Neutrophil (primary cell): ENCODE results near the gene SMARCA4.

Experiments
- H3K27ac ChIP-seq: fragments of 200-600 bp; sonication (generic); 2 replicates; pipeline ENCODE4 v1.5.1; 2016; ENCODE audit warnings: mild to moderate bottlenecking, moderate library complexity
- H3K27me3 ChIP-seq: fragments of 200-600 bp; sonication (generic); 2 replicates; pipeline ENCODE4 v1.6.0; 2016; ENCODE audit warnings: mild to moderate bottlenecking
- H3K36me3 ChIP-seq: fragments of 200-600 bp; sonication (generic); 2 replicates; pipeline ENCODE4 v1.5.1; 2017
- H3K4me1 ChIP-seq, 2 experiments: fragments of 200-600 bp in 1 of 2; sonication (generic) in 1 of 2; 1 replicate in 1 of 2; 2 replicates in 1 of 2; pipeline versions ENCODE4 v1.5.1 to v1.6.1; 2013 to 2016; ENCODE audit warnings: low read depth in 1 of 2, low read length in 1 of 2, mild to moderate bottlenecking in 1 of 2, moderate library complexity in 1 of 2; ENCODE audit not compliant: control insufficient read depth in 1 of 2, insufficient read depth in 1 of 2
- H3K4me3 ChIP-seq, 2 experiments: fragments of 200-600 bp in 1 of 2; sonication (generic) in 1 of 2; 1 replicate in 1 of 2; 2 replicates in 1 of 2; pipeline ENCODE4 v1.5.1; 2013 to 2016; ENCODE audit warnings: low read depth in 1 of 2, low read length in 1 of 2, mild to moderate bottlenecking in 1 of 2, moderate library complexity in 1 of 2
- H3K9me3 ChIP-seq: fragments of 200-600 bp; sonication (generic); 2 replicates; pipeline ENCODE4 v1.5.1; 2016
- TF ChIP-seq, protein P1 (sequence below): fragments of 200-600 bp; sonication (generic); IDR thresholded peaks from 2 replicates; pipeline ENCODE4 v1.5.1; 2016; ENCODE audit warnings: antibody characterized with exemption

The SMARCA4 gene

DNA sequence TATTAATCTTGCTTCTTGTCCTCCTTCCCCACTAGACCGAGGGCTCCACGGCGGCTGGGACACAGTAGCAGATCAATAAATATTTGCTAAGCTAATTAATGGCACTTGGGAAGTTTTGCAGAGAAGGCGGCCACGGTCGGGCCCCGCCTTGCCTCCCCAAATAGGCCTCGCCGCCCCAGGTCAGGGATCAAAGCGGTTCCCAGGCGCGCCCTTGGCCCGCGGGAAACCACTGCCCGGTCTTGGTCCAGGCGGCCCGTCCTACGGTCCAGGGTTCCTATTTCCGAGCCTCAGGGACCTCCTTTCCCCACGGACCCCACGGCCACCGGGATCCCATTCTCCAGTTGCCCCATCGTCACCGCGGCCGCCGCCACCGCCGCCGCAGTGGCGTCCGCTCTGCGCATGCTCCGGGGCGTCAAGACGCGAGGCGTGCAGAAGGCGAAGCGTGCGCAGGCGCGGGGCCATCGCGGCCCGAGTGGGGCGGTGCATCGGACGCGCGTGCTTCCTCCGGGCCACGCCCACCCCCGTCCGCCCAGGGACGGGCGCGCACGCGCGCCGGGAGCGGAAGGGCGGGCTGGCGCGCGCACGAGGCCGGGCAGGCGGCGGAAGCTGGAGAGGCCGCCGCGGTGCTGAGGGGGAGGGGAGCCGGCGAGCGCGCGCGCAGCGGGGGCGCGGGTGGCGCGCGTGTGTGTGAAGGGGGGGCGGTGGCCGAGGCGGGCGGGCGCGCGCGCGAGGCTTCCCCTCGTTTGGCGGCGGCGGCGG lies at the start of gene SMARCA4:
SMARCA4 (plus strand) TSS at position 717 of the 759 bp plus-strand sequence. CDS start 23,122 bp downstream, outside the sequence.
- H3K4me3 ChIP-seq, result peak within 1 kb of the TSS; percentile 86 to 88
- H3K4me1 ChIP-seq, result peaks cover 16 to 19% of the 10 kb centered on the region in 2 experiments
- H3K27me3 ChIP-seq, result no peaks in the 10 kb centered on the region
- H3K27ac ChIP-seq, result peak within 1 kb of the TSS; percentile 92
- TF ChIP-seq, protein P1, sequence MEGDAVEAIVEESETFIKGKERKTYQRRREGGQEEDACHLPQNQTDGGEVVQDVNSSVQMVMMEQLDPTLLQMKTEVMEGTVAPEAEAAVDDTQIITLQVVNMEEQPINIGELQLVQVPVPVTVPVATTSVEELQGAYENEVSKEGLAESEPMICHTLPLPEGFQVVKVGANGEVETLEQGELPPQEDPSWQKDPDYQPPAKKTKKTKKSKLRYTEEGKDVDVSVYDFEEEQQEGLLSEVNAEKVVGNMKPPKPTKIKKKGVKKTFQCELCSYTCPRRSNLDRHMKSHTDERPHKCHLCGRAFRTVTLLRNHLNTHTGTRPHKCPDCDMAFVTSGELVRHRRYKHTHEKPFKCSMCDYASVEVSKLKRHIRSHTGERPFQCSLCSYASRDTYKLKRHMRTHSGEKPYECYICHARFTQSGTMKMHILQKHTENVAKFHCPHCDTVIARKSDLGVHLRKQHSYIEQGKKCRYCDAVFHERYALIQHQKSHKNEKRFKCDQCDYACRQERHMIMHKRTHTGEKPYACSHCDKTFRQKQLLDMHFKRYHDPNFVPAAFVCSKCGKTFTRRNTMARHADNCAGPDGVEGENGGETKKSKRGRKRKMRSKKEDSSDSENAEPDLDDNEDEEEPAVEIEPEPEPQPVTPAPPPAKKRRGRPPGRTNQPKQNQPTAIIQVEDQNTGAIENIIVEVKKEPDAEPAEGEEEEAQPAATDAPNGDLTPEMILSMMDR, result peak; percentile 37
- no peaks in the 10 kb centered on the region for H3K36me3 ChIP-seq
- no peaks in the 10 kb centered on the region for H3K9me3 ChIP-seq

DNA sequence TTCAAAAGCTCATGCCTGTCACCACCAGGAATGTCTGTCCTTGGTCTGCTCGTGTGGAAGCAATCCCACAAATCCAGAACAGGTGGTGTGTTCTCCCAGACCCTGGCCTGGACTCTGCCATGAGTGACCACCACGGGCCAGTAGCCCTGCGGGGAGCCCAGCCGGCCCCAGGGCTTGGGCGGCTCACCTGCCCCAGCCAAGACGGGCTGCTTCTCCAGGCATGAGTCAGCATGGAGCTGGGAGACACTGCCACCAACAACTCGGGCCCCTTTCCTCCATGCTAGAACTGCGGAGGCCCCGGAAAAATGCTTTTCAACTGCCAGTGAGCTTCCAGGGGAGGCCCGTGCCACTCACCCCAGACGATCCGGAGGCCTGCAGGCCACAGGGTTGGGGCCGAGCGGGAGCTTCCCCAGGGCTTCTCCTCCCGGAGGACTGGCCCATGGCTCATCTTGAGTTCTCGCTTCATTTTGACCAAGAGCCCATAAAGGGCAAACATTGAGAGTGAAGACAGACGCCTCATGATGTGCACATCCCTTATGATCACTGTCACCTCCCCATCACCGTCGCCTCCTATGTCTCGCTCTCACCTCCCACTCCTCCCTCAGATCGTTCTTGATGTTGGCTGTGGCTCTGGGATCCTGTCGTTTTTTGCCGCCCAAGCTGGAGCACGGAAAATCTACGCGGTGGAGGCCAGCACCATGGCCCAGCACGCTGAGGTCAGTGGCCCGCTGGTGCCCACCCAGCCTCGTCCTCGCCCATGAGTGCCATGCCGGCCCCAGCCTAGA lies 49.1 kb upstream of the SMARCA4 start:
- Histone ChIP-seq H3K27ac (no peak overlapping the region), H3K4me3 (no peak overlapping the region), H3K36me3 (peaks cover 54% of the 10 kb centered on the region), H3K9me3 (no peaks in the 10 kb centered on the region), H3K27me3 (no peaks in the 10 kb centered on the region), H3K4me1 (no peaks in the 10 kb centered on the region)
- TF ChIP-seq, protein P1, result no peak

DNA sequence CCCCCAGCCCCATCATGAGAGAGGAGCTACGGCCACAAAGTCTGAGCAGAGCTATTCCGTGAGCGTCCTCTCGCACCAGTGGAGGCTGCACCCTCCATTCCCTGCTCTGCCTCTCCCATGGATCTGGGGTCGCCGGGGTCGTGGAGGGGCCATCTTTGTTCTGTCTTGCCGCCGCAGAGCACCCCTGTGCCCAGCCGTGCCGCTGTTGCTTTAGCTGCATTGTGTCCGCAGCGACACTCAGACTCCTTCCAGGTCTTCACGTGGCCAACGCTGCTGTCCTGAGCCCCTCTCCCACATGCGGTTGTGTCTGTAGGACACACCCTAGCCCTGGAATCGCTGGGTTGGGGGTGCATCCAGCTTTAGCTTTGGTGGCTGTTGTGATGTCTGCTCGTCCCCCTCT lies 48.2 kb upstream of the SMARCA4 start:
- peaks cover 53% of the 10 kb centered on the region for H3K36me3 ChIP-seq
- H3K27ac ChIP-seq, result no peak overlapping the region
- TF ChIP-seq, protein P1, result no peak
- H3K9me3 ChIP-seq, result no peaks in the 10 kb centered on the region
- H3K4me3 ChIP-seq, result no peak overlapping the region
- no peaks in the 10 kb centered on the region for H3K27me3 ChIP-seq
- H3K4me1 ChIP-seq, result no peaks in the 10 kb centered on the region

DNA sequence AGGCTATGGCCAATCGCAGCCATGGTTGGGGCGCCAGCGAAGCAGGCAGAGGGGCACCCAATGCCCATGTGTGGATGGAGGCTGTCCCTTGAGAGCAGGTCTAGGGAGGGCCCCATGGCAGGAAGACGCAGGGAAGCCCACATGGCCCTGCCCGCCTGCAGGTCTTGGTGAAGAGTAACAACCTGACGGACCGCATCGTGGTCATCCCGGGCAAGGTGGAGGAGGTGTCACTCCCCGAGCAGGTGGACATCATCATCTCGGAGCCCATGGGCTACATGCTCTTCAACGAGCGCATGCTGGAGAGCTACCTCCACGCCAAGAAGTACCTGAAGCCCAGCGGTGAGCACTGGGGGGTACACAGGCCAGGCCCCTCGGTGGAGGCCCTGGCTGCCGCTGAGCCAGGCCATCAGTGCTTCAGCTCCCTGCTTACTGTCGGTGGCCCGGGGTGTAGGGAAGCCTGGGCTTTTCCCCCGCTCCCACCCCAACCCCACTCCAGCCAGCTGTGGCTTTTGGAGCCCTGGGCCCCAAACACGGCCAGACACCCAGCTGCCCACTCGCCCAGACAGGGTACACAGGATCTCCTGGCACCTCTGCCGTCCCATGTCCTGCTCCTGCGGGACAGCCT lies 47.0 kb upstream of the SMARCA4 start:
- Histone ChIP-seq H3K9me3 (no peaks in the 10 kb centered on the region), H3K27me3 (no peaks in the 10 kb centered on the region), H3K27ac (no peak overlapping the region), H3K4me1 (no peaks in the 10 kb centered on the region), H3K4me3 (no peak overlapping the region), H3K36me3 (peaks cover 41% of the 10 kb centered on the region)
- TF ChIP-seq, protein P1, result no peak

DNA sequence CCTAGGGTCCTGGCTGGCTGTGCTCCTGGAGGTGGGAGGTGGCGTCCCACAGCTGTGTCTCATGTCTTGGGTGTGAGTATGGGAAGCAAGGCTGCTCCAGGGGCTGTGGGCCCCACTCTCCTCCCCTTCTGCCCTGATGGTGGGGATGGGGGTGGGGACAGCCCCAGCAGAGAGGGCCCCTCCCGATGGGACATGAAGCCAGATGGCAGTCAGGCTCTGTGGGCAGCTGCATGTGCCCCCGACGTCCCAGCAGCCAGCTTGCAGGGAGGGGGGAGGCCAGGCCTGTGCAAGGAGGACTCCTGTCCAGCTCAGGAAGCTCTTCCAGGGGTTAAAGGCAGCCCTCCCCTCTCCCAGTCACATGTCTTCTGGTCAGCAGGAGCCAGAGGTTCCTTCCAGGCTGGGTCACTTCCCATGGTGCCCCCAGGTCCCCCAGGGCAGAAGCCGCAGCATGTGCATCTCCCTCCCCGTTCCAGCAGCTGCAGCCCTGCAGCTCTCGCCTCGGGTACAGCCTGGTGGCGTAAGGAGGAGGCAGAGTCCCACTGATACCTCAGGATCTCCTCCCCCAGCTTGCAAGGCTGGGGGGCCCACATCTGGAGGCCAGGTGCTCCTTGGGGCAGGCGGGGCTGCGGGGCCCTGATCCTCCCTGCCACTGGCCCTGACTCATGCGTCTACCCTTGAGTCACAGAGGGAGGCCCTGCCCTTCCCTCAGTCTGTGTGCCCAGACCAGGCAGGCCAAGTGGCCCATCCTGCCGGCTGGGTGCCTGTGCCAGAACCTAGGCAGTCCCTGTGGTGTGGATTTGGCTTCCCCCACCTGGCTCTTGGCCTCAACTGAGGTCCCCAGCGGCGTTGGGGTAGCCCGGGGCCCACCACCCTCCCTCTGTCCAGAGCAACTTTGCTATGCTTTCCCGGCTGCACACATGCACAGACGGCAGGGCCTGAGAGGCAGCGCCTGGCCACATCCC lies 45.4 kb upstream of the SMARCA4 start:
- peaks cover 45% of the 10 kb centered on the region for H3K36me3 ChIP-seq
- no peak overlapping the region for H3K27ac ChIP-seq
- H3K4me3 ChIP-seq, result no peak overlapping the region
- TF ChIP-seq, protein P1, result no peak
- H3K9me3 ChIP-seq, result no peaks in the 10 kb centered on the region
- no peaks in the 10 kb centered on the region for H3K4me1 ChIP-seq
- H3K27me3 ChIP-seq, result no peaks in the 10 kb centered on the region
